Small intestine (tissue), 7 donors: Measurements from ENCODE around the gene BMAL1. TPM values are rescaled to one million over a fixed set of nuclear protein-coding genes. Genes with fewer than 3 reads are reported as not detected.
A peak's percentile ranks its signal among the peaks of the same experiment; 100 is the strongest.

Source experiments
- DNase-seq, 2 donors: peaks; one replicate each; pipeline versions ENCODE4 v3.0.0 to v3.0.0-alpha.2; 2013
- FAIRE-seq: peaks from 2 replicates; lab custom pipeline; 2012; peaks lifted over from hg19 to GRCh38; lab: Jason Lieb, UNC
- H3K27ac ChIP-seq, 3 donors: one replicate each; pipeline ENCODE4 v1.5.1; 2013; ENCODE audit warnings: low read length in 2 of 3, mild to moderate bottlenecking in 2 of 3, control low read depth in 1 of 3, inconsistent platforms in 1 of 3, low read depth in 1 of 3, moderate library complexity in 1 of 3
- H3K27me3 ChIP-seq, 3 donors: one replicate each; pipeline ENCODE4 v1.6.1; 2013; ENCODE audit warnings: low read length in 3 of 3, inconsistent platforms in 1 of 3; ENCODE audit not compliant: control insufficient read depth in 3 of 3, insufficient read depth in 3 of 3
- H3K36me3 ChIP-seq, 3 donors: one replicate each; pipeline ENCODE4 v1.6.1; 2013; ENCODE audit warnings: low read length in 3 of 3, inconsistent platforms in 1 of 3, low read depth in 1 of 3, mild to moderate bottlenecking in 1 of 3, moderate library complexity in 1 of 3; ENCODE audit not compliant: control insufficient read depth in 3 of 3, insufficient read depth in 2 of 3
- H3K4me1 ChIP-seq, 3 donors: one replicate each; pipeline ENCODE4 v1.6.1; 2013; ENCODE audit warnings: low read length in 2 of 3, inconsistent platforms in 1 of 3, low read depth in 1 of 3, mild to moderate bottlenecking in 1 of 3, moderate library complexity in 1 of 3; ENCODE audit not compliant: control insufficient read depth in 3 of 3, insufficient read depth in 2 of 3
- H3K4me3 ChIP-seq, 3 donors: one replicate each; pipeline ENCODE4 v1.5.1; 2013; ENCODE audit warnings: low read length in 3 of 3, control low read depth in 1 of 3, inconsistent platforms in 1 of 3, low read depth in 1 of 3, mild to moderate bottlenecking in 1 of 3, moderate library complexity in 1 of 3
- H3K9me3 ChIP-seq, 2 donors: one replicate each; pipeline ENCODE4 v1.6.1; 2013; ENCODE audit warnings: low read depth in 1 of 2, low read length in 1 of 2; ENCODE audit not compliant: control insufficient read depth in 2 of 2, insufficient read depth in 1 of 2
- WGBS, 3 donors: extraction: QIAGEN DNeasy Blood & Tissue Kit; methylation state at CpG; one replicate each; pipeline ENCODE4 v1.1.7; 2013; 5-methylcytosine and 5-hydroxymethylcytosine counted together
- polyA plus RNA-seq, 4 donors: library from polyadenylated mRNA; stranded (reverse) in 3 of 4; unstranded in 1 of 4; fragments of 200-250 nt in 3 of 4; fragments of 120-200 nt in 1 of 4; gene quantifications; one replicate each; pipeline versions ENCODE4 v1.2.1 to v1.2.3, GENCODE V29; 2013
- donor health status: healthy with polysubstance abuse.
- donor health status: control.
- donor health status: control.
- donor health status: Bipolar disorder and iron deficiency.
- donor health status: healthy.

Gene BMAL1
- polyA plus RNA-seq, 4 donors: 4.6 to 18.3 (median 10.0) TPM

- no peak overlapping the region for H3K4me3 ChIP-seq
- DNase-seq (no peak), FAIRE-seq (no peak)
Measured at GRCh38 chr11:13298765-13299164, 21.2 kb downstream of the BMAL1 start.

GRCh38 chr11:13301522-13301921 is 23.9 kb downstream of the BMAL1 start:
- no peaks in the 10 kb centered on the region for H3K9me3 ChIP-seq
- DNase-seq (no peak), FAIRE-seq (no peak)
- H3K4me1 ChIP-seq: no peaks in the 10 kb centered on the region
- H3K4me3 ChIP-seq: no peak overlapping the region
- H3K27ac ChIP-seq: no peak overlapping the region
- no peaks in the 10 kb centered on the region for H3K36me3 ChIP-seq
- no peaks in the 10 kb centered on the region for H3K27me3 ChIP-seq

More at GRCh38 chr11:13298765-13299164, 21.2 kb downstream of the BMAL1 start:
- no peaks in the 10 kb centered on the region for H3K4me1 ChIP-seq
- no peaks in the 10 kb centered on the region for H3K9me3 ChIP-seq
- no peaks in the 10 kb centered on the region for H3K27me3 ChIP-seq
- no peak overlapping the region for H3K27ac ChIP-seq
- H3K36me3 ChIP-seq: no peaks in the 10 kb centered on the region
- WGBS, 3 donors: 71 to 86% (median 81%) methylated on average over 4 of the region's 4 CpGs

GRCh38 chr11:13302420-13302958 is 24.9 kb downstream of the BMAL1 start:
- H3K4me1 ChIP-seq: no peaks in the 10 kb centered on the region
- 91 to 95% (median 93%) methylated on average over 8 of the region's 8 CpGs for WGBS, 3 donors
- no peak overlapping the region for H3K27ac ChIP-seq
- H3K27me3 ChIP-seq: no peaks in the 10 kb centered on the region
- FAIRE-seq (no peak), DNase-seq (no peak)
- no peaks in the 10 kb centered on the region for H3K9me3 ChIP-seq
- H3K36me3 ChIP-seq: no peaks in the 10 kb centered on the region
- H3K4me3 ChIP-seq: no peak overlapping the region

GRCh38 chr11:13303668-13304649 is 26.4 kb downstream of the BMAL1 start:
- WGBS, 3 donors: 80 to 89% (median 87%) methylated on average over 10 of the region's 10 CpGs
- peak in 1 of 2 donors; percentile 21 for DNase-seq
- H3K4me1 ChIP-seq: no peaks in the 10 kb centered on the region
- no peaks in the 10 kb centered on the region for H3K36me3 ChIP-seq
- no peak for FAIRE-seq
- H3K27me3 ChIP-seq: no peaks in the 10 kb centered on the region
- H3K9me3 ChIP-seq: no peaks in the 10 kb centered on the region
- no peak overlapping the region for H3K27ac ChIP-seq
- no peak overlapping the region for H3K4me3 ChIP-seq

GRCh38 chr11:13304655-13305335 is 27.2 kb downstream of the BMAL1 start:
- H3K36me3 ChIP-seq: no peaks in the 10 kb centered on the region
- no peak overlapping the region for H3K4me3 ChIP-seq
- 85 to 94% (median 87%) methylated on average over 7 of the region's 7 CpGs for WGBS, 3 donors
- FAIRE-seq: no peak
- no peak overlapping the region for H3K27ac ChIP-seq
- no peaks in the 10 kb centered on the region for H3K4me1 ChIP-seq
- no peaks in the 10 kb centered on the region for H3K9me3 ChIP-seq
- no peak for DNase-seq
- H3K27me3 ChIP-seq: no peaks in the 10 kb centered on the region

GRCh38 chr11:13308704-13309103 is 31.1 kb downstream of the BMAL1 start:
- Histone ChIP-seq H3K36me3 (peaks cover 0 to 3% (median 2%) of the 10 kb centered on the region in 3 donors), H3K27me3 (no peaks in the 10 kb centered on the region), H3K27ac (no peak overlapping the region), H3K4me3 (no peak overlapping the region), H3K4me1 (peaks cover 0 to under 1% (median 0%) of the 10 kb centered on the region in 3 donors), H3K9me3 (no peaks in the 10 kb centered on the region)
- FAIRE-seq (no peak), DNase-seq (no peak)
- 84 to 86% (median 84%) methylated on average over 2 of the region's 2 CpGs for WGBS, 3 donors

GRCh38 chr11:13309156-13309555 is 31.6 kb downstream of the BMAL1 start:
- FAIRE-seq (no peak), DNase-seq (no peak)
- Histone ChIP-seq H3K27me3 (no peaks in the 10 kb centered on the region), H3K4me1 (peaks cover 0 to 1% (median 0%) of the 10 kb centered on the region in 3 donors), H3K36me3 (peaks cover 0 to 3% (median 2%) of the 10 kb centered on the region in 3 donors), H3K9me3 (no peaks in the 10 kb centered on the region), H3K27ac (no peak overlapping the region), H3K4me3 (no peak overlapping the region)
- WGBS, 3 donors: 96 to 100% (median 99%) methylated on average over 4 of the region's 4 CpGs

GRCh38 chr11:13310443-13310842 is 32.9 kb downstream of the BMAL1 start:
- no peak overlapping the region for H3K27ac ChIP-seq
- no peak overlapping the region for H3K4me3 ChIP-seq
- no peaks in the 10 kb centered on the region for H3K9me3 ChIP-seq
- FAIRE-seq: no peak
- no peaks in the 10 kb centered on the region for H3K27me3 ChIP-seq
- H3K36me3 ChIP-seq: peaks cover 0 to 3% (median 2%) of the 10 kb centered on the region in 3 donors
- DNase-seq: no peak
- WGBS, 3 donors: 91 to 96% (median 93%) methylated on average over 6 of the region's 6 CpGs
- peaks cover 0 to 4% (median 4%) of the 10 kb centered on the region in 3 donors for H3K4me1 ChIP-seq
